Measurements from ENCODE around the gene SEPTIN8.

Gene SEPTIN8

GRCh38 chr5:132764051-132764450 is 13.0 kb downstream of the SEPTIN8 start:
- DNase-seq, result no peak

DNA sequence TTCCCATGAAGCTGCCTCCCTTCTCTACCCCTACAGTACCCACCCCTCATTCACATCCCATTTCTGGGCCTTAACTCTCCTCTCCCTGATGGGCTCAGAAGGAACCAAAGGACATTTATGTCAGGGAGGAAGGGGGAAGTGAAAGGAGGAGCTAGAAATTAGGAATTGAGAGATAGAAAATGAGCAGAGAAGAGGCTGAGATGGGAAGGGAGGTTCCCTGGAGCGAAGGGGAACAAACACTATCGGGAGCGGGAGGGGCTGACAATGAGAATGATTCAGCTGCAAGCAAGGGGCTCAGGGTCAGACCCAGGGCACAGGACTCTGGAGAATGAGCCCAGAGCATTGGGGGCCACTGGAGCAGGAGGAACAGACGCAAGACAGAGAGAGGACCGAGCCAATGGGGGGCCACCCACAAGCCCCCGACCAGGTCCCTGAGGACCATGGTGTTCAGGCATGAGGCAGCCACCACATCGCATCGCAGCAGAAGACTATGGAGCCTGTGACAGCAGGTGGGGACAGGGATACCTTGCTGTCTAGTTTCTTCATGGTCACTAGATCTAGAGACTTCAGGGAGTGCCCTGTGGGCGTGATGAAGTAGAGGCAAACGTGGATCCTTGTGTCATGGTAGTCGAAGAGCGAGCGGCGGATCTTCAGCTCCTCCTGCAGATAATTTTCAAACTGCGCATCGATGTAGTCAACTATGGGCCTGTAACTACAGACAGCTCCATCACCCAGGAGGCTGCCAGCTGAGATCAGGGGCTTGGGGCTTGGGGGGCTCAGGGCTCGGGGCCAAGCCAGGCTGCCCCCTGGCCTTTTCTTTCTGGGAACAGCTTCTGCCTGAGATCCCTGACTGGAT is 13.6 kb downstream of the SEPTIN8 start:
- DNase-seq, result no peak

DNA sequence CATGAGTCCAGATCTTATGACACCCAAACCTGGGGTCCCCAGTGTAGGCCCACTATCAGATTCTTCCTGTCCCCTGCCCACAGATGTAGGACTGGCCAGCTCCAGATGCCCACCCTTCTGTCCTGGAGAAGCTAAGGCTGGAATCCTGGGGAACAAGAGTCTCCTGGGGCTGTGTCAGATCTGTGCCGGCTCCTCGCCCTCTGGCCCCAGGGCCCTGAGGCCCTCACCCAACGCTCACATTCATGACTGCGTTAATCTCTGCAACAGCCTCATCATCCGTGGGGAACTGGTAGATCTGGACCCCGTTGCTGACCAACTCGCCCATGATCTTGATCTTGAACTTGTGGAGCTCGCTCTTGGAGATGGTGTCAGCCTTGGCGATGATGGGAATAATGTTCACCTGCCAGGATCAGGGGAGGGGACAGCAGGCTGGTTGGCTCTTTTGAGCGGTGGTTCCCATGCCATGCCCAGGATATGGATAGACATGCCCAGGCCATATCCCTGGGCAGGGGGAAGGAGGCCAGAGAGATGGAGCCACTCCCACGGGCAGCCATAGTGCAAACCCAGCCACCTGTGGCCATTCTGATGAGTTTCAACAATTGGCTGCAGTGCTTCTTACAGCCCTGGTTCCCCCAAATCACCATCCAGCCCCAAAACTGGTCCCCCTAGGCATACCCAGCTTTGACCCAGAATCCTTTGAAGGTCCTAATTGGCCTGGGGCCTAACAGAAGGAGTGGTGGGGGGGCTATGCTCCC is 14.6 kb downstream of the SEPTIN8 start:
- no peak for DNase-seq

DNA sequence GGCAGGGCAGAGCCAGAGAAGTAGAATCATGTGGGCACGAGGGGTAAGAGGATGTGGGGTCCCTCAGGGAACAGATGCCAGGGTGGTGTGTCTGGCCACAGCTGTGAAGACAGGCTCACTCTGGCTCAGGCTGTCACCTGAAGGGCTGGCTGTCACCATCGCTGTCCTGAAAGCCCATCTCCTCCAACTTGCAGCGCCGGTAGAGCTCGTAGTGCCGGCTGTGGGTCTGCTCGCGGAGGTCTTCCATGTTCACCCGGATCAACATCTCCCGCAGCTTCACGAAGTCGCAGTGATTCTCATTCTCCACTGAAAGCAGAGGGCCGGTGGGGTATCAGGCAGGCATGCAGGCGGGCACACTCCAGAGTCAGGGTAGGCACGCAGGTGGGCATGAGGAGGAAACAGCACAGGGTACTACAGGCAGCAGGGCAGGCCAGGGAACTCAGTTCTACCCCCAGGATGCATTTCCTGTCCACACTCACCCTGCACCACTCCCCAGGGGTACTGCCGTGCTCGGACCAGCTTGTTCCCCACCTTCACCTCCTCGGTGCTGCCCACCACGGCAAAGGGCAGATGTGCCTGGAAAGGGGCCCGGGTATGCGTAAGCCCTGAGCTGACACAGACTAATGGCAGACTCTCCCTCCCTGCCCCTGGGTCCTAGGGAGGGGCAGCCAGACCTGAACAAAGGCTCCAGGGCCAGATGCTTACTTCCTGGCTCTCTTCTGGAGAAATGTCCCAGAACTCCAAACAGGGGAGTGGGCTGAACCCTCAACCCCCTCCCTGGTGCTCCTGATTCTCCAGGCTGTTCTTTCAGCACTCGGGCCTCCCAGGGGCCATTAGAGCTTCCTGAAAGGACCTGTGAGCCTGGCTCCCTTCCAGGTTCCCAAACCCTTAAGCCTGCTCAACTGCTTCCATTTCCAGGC is 15.5 kb downstream of the SEPTIN8 start:
- no peak for DNase-seq

- DNase-seq, result no peak
These were observed 16.3 kb downstream of the SEPTIN8 start for GRCh38 chr5:132760601-132761317.

DNA sequence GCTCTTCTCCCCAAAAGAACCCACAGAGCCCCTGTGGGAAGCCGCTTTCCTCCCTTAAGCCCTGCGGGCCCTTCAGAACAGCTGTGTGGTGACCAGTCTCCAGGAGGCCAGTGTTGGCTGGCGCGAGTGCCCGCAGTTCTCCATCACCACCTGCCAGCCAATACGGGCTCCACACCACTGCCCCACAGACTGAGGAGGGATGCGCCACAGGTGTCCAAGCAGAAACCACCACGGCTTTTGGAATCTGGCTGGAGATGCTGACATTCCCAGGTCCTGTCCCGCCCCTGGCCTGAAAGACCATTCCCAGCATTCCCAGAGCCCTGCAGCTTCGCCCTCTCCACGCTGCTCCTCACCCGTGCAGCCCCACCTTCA is 17.0 kb downstream of the SEPTIN8 start:
- no peak for DNase-seq

- DNase-seq, result peak; percentile 6
These were observed 17.7 kb downstream of the SEPTIN8 start for GRCh38 chr5:132759114-132760048.

- no peak for DNase-seq
These were observed 18.6 kb downstream of the SEPTIN8 start for GRCh38 chr5:132758451-132758850.

GRCh38 chr5:132756542-132756941 is 20.5 kb downstream of the SEPTIN8 start:
- no peak for DNase-seq

GRCh38 chr5:132754947-132755346 is 22.1 kb downstream of the SEPTIN8 start:
- DNase-seq, result no peak

DNA sequence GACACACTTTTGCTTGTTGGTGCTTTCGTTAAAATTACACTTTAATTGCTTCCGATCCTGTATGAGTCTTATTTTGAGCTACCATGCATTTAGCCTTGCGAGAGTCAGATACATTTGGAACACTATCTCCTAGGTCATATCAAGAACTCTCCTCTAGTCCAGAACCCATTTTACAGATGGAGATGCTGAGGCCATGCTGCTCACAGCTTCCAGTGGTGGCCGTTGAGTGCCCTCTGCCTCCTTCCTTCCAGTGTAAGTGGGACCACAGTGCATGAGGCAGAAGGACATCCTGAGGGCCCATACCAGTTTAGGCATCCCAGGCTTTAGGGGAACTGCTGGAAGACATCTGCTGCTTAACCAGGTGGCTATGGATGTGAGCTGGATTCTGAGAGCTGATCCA is 22.9 kb downstream of the SEPTIN8 start:
- no peak for DNase-seq

DNA sequence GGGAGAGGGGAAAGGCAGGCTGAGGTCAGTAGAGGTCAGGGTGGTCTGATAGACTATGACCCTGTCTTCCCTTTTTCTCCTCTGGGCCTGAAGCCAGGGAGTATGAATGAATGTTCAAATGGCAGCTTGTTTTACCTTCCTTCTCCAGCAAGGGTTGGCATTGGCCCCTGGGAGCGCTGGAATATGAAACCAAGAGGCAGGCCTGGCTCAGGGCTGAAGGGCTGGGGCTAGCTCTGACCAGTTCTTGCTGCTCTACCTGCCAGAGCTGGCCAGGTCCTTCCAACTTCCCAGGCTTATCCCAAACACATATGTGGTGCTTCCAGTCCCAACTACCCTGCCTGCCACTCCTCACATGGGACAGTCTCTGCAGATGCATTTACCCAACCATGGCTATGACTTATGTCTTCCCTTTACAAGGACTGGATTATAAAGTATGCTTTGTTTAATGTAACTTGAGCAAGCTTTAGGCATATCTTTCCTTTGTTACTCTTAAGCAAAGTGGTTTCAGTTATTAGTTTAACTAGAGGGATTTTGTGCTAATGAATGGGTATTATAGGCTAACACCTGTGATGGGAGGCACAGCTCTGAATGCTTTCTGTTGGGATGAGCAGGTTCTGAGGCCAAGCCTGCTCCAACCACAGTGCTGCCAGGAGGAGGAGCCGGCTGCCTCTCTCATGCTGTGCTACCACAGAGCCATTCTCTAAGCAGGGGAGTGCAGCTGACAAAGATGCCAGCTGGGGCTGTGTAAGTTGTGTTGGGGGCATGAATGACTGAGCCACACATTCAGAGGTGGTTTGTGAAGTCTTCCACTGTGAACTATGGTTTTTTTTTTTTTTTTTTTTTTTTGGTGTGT is 23.7 kb downstream of the SEPTIN8 start:
- DNase-seq, result no peak

DNA sequence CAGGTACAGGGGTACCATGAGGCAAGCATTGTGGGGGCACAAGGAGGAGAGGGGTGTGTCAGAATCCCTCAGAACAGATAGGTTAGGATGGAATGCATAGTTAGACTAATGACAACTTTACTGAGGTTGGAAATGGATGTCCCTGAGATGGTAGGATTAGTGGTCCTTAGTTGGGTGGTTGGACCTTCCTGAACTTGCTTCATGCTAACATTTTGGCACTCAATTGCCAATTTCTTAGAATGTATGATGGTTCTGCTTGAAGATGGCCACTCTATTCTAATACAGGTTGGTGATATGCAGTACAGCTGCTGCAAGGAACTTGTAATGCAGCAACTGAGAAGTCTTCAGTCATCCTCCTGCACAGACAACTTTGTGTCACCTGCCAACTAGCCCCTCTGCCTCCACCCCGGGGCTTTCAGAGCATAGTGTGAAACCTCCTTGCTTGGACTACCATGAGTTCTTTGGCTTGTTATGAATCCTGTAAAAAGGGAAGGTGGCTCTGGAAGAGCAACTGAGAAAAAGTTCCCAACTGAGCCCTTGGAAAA is 24.4 kb downstream of the SEPTIN8 start:
- no peak for DNase-seq

DNA sequence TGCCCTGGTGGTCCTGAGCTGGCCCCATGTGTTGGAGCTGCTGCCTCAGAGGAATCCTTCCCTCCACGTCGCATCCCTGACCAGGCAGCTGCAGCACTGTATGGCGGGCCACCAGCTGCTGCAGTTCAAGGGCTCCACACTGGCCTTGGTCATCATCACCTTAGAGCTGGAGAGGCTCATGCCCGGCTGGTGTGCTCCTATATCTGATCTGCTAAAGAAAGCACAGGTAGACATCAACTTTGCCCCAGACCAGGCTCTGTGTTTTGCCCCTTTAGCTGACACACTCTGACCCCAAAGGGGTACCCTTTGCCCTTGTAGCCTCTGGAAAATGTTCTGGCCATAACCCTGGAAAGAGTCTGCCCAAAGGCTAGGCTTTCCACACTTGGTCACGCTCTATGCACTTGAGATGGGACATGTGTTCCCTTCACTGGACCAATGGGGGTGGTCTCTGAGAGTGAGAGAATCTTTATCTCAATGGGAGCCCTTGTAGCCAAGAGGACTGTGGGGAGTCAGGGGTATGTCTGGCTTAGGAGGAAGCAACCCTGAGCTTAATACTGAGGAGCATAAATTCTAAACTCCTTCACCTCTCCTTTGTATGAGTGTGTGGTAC is 25.0 kb downstream of the SEPTIN8 start:
- DNase-seq, result no peak

DNA sequence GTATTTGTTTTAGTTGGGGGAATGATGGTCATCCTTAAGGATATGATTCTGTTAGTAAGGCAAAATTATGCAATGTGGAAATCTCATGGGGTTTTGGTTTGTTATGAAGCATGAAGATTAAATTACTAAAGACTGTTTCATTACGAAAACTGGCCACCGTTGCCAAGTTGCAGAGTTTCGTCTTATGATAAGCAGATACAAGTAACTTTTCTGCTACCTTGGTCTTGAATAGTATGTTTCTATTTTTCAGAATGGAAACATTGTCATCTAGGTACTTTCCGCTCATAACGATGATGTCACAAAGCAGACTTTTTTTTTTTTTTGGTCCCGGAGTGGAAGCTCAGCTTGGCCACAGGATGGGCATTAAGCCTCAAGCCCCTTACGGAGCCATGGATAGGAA is 25.6 kb downstream of the SEPTIN8 start:
- DNase-seq, result no peak

- no peak for DNase-seq
These were observed 26.4 kb downstream of the SEPTIN8 start for GRCh38 chr5:132750471-132751230.

- no peak for DNase-seq
These were observed 27.5 kb downstream of the SEPTIN8 start for GRCh38 chr5:132749506-132749905.

GRCh38 chr5:132748522-132749000 is 28.5 kb downstream of the SEPTIN8 start:
- no peak for DNase-seq
